Heart left ventricle (tissue), 13 donors: ENCODE measurements around the gene SERINC4.

Experiments
- POLR2A ChIP-seq, 2 donors: fragments of 450-650 bp; IDR thresholded peaks; one replicate each; pipeline ENCODE4 v1.6.1; 2017; ENCODE audit warnings: antibody characterized with exemption in 2 of 2, mild to moderate bottlenecking in 2 of 2, moderate library complexity in 2 of 2
- TF ChIP-seq, protein P1 (sequence below), 12 donors: fragments of 200-600 bp; sonication (generic) in 4 of 12; IDR thresholded peaks; one replicate each; pipeline versions ENCODE4 v1.5.0 to v1.8.0; 2018 to 2022; ENCODE audit warnings: antibody characterized with exemption in 12 of 12, mild to moderate bottlenecking in 5 of 12
- donor health status: ischemic (EF 13 %, LVEDD 7.1; RV severe dilation, severe dysfunction).
- donor health status: DM: no; HTN: yes; CAD: no.
- donor health status: DM: no; HTN: no; CAD: no.
- donor health status: ischemic (EF 25% LVEDD 6.9; RV normal size, moderate dysfunction).
- donor health status: ischemic (EF 25% LVEDD 5.7; RV mildly dilated, moderate dysfunction).
- donor health status: ischemic (EF 35%, LVEDD 5.7; RV mildly dilated, moderate dysfunction).
- donor health status: nonischemic (EF 11% LVEDD 7.7; RV severe dilation, severe dysfunction).
- donor health status: DM: yes; HTN: yes; CAD: no.
- donor health status: PGD.
- donor health status: ischemic (EF 29% LVEDD 5.4; RV normal size, mild dysfunction).
- donor health status: nonischemic (EF 23%, LVEDD 6.1; RV moderate dilation, normal function).

DNA sequence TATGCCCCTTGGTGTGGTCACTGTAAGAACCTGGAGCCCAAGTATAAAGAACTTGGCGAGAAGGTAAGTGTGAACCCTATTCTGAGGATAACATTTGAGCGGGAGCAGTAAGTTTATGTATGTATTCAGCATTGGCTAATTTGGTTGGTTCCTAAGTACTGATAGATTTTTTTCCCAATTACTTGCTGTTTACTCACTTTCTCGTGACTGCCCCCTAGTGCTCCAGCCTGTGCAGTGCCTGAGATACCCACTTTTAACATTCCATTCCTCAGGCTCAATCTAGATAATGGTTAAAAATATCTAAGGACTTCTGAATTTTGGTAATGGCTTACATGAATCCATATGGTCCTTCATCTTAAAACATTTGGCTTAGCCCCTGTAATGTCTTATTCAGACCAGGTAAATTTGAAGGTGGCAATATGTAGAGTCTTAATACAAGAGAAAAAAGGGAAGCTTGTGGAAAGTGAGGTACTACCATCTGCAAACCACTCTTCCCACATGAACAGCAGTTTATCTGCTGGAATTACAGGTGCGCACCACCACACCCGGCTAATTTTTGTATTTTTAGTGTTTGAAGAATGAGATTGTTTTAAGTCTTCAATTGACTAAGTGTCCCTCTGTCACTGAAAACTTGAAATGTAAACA lies 30.3 kb downstream of the SERINC4 start:
- TF ChIP-seq, protein P1, sequence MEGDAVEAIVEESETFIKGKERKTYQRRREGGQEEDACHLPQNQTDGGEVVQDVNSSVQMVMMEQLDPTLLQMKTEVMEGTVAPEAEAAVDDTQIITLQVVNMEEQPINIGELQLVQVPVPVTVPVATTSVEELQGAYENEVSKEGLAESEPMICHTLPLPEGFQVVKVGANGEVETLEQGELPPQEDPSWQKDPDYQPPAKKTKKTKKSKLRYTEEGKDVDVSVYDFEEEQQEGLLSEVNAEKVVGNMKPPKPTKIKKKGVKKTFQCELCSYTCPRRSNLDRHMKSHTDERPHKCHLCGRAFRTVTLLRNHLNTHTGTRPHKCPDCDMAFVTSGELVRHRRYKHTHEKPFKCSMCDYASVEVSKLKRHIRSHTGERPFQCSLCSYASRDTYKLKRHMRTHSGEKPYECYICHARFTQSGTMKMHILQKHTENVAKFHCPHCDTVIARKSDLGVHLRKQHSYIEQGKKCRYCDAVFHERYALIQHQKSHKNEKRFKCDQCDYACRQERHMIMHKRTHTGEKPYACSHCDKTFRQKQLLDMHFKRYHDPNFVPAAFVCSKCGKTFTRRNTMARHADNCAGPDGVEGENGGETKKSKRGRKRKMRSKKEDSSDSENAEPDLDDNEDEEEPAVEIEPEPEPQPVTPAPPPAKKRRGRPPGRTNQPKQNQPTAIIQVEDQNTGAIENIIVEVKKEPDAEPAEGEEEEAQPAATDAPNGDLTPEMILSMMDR (IDR thresholded peaks at IDR 0.05) = peak; percentile 61 to 90 (median 77)
- TF ChIP-seq POLR2A (IDR thresholded peaks at IDR 0.05) = no peak
